Measurements from ENCODE around the gene MFN2.

MFN2 gene

DNA sequence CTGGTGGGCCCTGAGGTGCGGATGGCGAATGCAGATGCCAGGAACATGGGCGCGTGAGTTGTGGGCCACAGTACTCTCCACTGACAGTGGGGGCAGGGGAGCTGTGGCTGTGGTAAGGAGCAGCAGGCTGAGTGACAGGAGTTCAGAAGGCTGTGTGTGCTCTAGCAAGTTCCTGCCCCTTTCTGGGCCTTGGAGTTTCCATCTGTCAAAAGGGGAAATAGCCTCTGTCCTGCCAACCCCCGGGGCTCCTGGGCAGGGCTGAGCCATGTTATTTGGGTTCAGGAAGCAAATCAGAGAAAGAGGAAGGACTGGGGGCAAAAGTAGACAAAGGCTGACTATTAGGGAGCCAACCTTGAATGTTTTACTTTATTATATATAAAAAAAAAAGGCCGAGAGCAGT, 19.5 kb upstream of the MFN2 start:
- FAIRE-seq = no peak

DNA sequence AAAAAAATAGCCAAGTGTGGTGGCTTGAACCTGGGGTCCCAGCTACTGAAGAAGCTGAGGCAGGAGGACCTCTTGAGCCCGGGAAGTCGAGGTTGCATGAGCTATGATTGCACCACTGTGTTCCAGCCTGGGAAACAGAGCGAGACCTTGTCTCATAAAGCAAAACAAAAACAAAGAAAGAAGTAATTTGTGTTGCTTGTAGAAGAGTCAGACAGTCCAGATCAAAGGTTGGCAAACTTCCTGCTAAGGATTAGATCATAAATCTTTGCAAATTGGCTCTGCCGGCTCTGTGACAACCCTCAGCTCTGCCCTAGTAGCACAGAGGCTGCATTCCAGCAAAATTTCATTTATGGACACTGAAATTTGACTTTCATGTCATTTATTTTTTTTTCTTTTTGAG, 19.0 kb upstream of the MFN2 start:
- FAIRE-seq = no peak

DNA sequence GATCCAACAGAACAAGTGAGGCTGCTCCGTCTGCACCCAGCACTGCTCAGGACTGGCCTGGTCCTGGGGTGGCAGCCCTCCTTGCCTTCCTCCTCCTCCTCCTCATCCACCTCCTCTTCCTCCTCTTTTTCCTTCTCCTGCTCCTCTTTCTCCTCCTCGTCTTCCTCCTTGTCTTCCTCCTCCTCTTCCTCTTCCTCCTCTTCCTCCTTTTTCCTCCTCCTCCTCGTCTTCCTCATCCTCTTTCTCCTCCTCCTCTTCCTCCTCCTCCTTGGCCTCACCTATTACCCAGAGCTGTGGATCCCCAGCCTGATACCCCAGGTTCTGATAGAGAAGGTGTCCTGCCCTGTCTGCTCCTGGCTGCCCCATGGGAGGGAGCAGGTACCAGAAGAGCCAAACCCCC, 16.6 kb upstream of the MFN2 start:
- FAIRE-seq = no peak

DNA sequence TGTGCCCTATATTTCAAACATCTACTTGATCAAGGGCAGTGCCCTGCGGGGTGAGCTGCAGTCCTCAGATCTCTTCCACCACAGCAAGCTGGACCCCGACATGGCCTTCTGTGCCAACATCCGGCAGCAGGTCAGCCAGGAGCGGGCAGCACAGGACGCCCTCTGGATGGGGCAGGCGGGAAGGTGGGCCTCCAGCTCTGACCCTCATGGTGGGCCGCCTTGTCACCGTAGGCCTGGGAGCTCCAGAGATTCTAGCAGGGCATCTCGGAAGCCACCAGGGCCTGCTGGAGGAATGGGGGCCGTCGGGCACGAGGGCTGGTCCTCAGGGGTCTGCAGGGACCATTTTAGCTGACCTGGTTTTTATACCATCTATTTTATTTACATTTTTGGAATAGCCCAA, 15.6 kb upstream of the MFN2 start:
- FAIRE-seq = no peak

GRCh38 chr1:11967028-11967547, 13.2 kb upstream of the MFN2 start:
- FAIRE-seq = no peak

DNA sequence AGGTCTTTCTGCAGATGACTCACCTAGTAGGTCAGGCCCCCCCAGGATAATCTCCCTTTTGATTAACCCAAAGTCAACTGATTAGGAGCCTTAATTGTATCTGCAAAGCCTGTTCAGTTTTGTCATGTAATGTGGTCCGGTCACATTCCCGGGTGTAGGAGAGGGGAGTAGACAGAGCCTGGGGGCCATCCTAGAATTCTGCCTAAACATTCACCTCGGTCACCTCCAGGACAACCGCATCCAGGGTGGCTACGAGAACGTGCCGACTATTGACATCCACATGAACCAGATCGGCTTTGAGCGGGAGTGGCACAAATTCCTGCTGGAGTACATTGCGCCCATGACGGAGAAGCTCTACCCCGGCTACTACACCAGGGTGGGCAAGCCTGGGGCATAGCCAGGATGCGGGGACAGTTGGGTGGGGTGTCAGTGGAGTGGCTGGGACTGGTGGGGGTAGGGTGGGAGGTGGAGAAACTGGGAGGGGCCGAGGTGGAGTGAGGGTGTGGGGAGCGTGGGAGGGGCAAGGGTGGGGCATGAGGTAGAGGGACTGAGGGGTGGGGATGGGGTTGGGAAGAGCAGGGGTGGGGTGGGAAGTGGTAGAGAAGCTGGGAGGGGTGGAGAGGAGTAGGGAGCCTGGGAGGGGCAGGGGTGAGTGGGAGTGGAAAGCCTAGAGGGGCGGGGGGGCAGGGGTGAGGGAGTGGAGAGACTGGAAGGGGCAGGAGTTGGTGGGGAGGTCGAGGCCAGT, 9.6 kb upstream of the MFN2 start:
- no peak for FAIRE-seq

GRCh38 chr1:11977625-11978024, 2.6 kb upstream of the MFN2 start:
- no peak for FAIRE-seq

DNA sequence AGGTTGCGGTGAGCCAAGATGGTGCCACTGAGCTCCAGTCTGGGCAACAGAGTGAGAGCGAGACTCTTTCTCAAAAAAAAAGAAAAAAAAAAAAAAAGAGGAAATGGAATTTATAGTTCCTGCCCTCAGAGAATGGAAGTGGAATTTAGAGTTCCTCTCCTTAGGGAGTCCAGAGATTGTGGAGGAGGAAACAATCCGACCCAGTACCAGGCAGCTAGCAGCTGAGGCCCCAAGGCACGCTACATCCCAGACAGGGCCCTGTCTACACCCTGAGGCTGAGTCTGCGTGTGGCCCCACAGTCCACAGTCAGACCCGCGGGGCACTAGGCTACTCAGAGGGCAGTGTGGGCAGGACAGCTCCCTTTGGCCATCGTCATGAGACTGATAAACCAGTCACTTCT, 1.9 kb upstream of the MFN2 start:
- no peak for FAIRE-seq

DNA sequence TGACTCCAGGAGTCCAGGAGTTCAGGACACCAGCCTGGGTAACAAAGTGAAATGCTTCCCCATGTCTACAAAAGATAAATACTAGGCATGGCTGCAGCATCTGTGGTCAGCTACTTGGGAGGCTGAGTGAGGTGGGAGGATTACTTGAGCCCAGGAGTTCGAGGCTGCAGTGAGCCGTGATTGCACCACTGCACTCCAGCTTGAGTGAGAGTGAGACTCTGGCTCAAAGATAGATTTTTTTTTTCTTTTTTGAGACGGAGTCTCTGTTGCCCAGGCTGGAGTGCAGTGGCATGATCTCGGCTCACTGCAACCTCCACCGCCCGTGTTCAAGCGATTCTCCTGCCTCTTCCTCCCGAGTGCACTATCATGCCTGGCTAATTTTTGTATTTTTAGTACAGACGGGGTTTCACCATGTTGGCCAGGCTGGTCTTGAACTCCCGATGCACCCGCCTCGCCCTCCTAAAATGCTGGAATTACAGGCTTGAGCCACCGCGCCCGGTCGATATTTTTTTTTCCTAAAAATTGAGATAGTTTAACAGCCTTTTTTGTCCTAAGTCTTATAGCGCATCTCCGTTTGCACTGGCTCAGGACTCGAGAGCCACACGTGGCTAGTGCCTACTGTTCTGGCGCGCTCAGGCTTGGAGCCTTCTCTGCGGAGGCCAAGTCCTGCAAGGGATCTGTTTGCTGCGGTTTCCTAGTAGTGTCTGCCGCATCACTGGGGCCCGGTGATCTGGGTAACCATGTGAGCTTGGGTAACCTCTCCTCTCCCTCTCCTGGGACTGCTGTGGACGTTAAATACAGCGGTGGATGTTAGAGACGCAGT, 1.0 kb upstream of the MFN2 start:
- FAIRE-seq = no peak

DNA sequence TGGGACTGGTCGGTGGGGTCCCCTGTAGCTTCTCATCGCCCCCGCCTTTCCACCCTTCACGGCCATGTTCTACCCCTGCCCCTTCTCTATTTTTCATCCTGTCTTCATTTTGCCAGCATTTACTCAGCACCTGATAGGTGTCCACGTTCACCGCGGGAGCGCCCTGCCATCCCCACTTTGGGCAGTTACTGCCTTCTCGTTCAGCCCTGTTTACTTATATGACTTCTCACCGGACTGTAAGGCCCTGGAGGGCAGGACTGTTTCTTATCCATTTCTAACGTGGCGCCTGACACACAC, 380 bp downstream of the MFN2 start:
- FAIRE-seq = no peak

- no peak for FAIRE-seq
Observed at GRCh38 chr1:11981378-11982009, 1.2 kb downstream of the MFN2 start.

DNA sequence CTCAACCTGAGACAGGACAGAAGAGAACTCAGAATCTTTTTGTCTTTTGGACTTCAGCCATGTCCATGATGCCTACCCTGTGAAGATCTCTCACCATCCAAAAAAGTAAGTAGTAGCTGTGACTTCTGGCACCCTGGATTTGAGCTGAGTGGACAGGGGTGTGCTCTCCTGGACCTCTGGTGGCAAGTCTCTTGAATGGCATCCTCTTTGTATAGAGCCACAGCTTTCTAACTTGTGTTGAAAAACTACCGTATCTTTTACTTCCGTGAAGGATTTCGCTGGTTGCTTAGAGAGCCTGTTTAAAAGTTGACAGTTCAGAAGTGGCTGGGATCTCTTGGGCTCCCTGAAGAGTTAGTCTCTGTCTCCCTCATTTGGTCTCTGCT, 1.8 kb downstream of the MFN2 start:
- FAIRE-seq = no peak

- FAIRE-seq = no peak
Observed at GRCh38 chr1:11984121-11984520, 3.9 kb downstream of the MFN2 start.

- FAIRE-seq = no peak
Observed at GRCh38 chr1:11984576-11984975, 4.3 kb downstream of the MFN2 start.

DNA sequence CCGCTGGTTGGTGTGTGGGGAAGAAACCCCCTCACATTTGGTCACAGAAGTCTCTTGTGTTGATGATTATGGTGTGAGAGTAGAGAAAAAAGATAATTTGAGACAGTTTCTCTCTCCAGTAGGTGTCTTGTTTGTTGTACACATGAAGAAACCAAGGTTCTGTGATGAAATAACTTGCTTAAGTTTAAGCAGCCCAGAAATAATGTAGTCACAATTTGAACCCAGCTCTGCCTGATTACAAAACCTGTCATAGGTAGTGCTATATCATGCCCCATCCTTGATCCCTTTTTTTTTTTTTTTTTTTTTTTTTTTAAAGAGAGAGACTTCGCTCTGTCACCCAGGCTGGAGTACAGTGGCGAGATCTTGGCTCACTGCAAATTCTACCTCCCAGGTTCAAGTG, 4.9 kb downstream of the MFN2 start:
- no peak for FAIRE-seq

- FAIRE-seq = no peak
Observed at GRCh38 chr1:11985851-11986250, 5.6 kb downstream of the MFN2 start.

DNA sequence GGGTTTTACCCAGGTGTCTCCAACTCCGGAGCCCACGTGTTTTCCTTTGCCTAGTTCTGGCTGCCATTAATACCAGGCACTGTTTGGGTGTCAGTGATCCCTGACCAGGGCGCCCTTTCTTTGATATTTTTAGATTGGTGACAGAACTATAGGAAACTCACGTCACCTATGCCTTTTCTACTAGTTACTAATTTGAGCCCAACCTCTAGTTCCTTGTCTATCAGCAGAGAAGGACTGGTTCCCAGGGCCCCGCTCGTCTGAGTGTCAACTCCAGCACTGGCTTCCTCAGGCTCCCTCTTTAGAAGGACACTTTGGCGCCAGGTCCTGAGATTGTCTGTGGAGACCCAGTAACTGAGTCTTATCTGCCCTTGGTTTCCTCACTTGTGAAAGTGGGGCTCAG, 9.4 kb downstream of the MFN2 start:
- FAIRE-seq = no peak

GRCh38 chr1:11990303-11991032, 10.2 kb downstream of the MFN2 start:
- no peak for FAIRE-seq

DNA sequence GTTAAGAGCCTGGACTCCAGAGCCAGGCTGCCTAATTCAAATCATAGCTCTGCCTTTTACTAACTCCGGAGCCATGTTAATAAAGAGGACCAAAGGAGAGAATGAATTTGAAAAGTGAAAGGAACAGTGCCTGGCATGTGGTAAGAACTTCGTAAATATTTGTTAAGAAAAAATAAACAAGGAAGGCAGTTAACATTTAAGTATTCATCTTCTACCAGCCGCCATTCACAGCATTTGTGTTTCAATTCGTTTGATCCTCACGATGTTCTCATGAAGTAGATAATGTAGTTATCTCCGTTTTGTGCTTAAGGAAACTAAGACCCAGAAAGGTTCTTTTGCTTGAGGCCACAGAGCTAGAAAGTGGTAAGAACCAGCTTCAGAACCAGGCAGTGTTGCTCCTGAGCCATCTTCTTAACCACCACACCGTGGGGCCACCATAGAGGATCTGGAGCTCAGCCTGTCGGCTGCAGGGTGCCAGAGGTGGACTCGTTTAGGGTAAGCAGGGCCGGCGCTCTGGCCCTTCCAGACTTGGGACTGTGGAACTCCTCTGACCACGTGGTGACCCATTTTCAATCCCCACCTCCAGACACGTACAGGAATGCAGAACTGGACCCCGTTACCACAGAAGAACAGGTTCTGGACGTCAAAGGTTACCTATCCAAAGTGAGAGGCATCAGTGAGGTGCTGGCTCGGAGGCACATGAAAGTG, 11.9 kb downstream of the MFN2 start:
- FAIRE-seq = no peak

DNA sequence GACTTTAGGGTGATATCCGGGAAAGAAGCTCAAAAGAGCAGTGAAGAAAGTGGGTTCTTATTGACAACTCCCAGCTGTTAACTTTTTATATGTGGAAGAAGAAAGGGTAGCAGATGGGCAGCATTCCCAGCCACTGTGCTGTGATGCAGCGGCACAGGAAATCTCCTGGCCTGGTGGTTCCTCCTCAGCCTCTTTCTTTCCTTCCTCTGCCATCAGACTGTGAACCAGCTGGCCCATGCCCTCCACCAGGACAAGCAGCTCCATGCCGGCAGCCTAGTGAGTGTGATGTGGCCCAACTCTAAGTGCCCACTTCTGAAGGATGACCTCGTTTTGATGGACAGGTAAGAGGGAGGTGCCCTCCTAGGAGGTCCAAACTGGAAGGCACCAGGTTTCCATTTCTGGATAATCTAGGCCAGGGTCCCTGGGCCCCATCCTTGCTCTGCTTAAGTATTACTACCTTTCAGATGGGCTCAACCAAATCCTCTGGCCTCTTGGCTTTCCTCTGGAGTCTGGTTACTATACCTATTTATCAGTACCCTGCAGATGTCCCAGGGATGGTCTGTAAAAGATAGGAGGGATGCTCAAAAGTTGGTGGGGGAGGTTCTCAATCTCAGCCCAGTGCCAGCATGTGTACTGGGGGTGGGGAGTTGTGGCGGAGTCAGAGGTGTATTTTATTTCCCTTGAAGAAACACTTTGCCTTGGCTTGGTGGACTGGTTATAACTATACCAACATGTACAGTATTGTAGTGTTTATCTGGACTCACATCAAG, 17.0 kb downstream of the MFN2 start:
- no peak for FAIRE-seq

DNA sequence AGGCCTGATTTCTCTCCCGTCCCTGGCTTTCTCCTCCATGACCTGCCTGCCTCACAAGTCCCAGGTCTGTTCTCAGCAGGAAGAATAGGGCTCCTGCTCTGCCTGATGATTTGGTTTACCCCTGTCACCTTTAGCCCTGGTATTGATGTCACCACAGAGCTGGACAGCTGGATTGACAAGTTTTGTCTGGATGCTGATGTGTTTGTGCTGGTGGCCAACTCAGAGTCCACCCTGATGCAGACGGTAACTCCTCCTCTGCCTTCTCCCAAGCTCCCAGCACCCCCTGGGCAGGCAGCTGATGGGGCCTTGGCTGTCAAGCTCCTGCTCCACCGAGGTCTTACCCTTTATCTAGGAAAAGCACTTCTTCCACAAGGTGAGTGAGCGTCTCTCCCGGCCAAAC, 18.4 kb downstream of the MFN2 start:
- FAIRE-seq = no peak

DNA sequence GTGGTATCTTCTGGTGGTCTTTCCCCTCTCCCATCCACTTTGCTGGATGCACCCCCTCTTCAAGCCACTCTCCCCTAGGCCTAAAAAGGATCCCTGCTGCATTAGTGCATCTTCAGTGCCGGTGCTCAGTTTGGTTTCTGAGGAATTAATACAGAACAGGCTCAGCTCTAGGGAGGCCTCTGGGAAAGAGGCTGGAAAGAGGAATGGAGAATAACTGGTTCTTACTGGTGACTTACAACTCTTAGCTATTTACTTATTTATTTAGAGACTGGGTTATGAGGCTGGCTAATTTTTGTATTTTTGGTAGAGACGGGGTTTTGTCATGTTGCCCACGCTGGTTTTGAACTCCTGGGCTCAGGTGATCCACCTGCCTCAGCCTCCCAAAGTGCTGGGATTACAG, 19.0 kb downstream of the MFN2 start:
- FAIRE-seq = no peak

All from islet of Langerhans (tissue), 1 donor.